Mesendoderm (in vitro differentiated cells): ENCODE data around the gene SQSTM1.
A peak's percentile ranks its signal among the peaks of the same experiment; 100 is the strongest.

ENCODE experiments used
- DNase-seq: peaks from one replicate; pipeline ENCODE4 v3.0.0; 2013
- H2AK5ac ChIP-seq: 2 replicates; pipeline ENCODE4 v1.6.1; 2013; ENCODE audit warnings: low read length, inconsistent platforms
- H2BK120ac ChIP-seq: 2 replicates; pipeline ENCODE4 v1.6.1; 2013; ENCODE audit warnings: low read depth, mild to moderate bottlenecking, low read length, moderate library complexity, mixed read lengths
- H2BK15ac ChIP-seq: replicated peaks from 2 replicates; pipeline ENCODE4 v1.6.1; 2013; ENCODE audit warnings: low read depth, mild to moderate bottlenecking, moderate library complexity
- H2BK5ac ChIP-seq: 2 replicates; pipeline ENCODE4 v1.6.1; 2013; ENCODE audit warnings: low read length, inconsistent platforms
- H3K18ac ChIP-seq: 2 replicates; pipeline ENCODE4 v1.6.1; 2013; ENCODE audit warnings: mild to moderate bottlenecking, low read length, mixed read lengths
- H3K23ac ChIP-seq: one replicate; pipeline ENCODE4 v1.6.1; 2013; ENCODE audit warnings: low read length
- H3K27ac ChIP-seq: 2 replicates; pipeline ENCODE4 v1.5.1; 2013; ENCODE audit warnings: low read depth, mild to moderate bottlenecking, inconsistent platforms, low read length, moderate library complexity
- H3K27me3 ChIP-seq: 2 replicates; pipeline ENCODE4 v1.6.1; 2013; ENCODE audit warnings: low read length, control low read depth, mild to moderate bottlenecking, inconsistent platforms; ENCODE audit not compliant: insufficient read depth, poor library complexity
- H3K36me3 ChIP-seq: 2 replicates; pipeline ENCODE4 v1.6.1; 2013; ENCODE audit warnings: low read length, inconsistent platforms; ENCODE audit not compliant: control insufficient read depth, insufficient read depth
- H3K4ac ChIP-seq: one replicate; pipeline ENCODE4 v1.6.1; 2013; ENCODE audit warnings: low read depth, mild to moderate bottlenecking, low read length, moderate library complexity
- H3K4me1 ChIP-seq: 2 replicates; pipeline ENCODE4 v1.6.1; 2013; ENCODE audit warnings: low read depth, low read length, inconsistent platforms; ENCODE audit not compliant: control insufficient read depth
- H3K4me2 ChIP-seq: 2 replicates; pipeline ENCODE4 v1.6.1; 2013; ENCODE audit warnings: low read length
- H3K4me3 ChIP-seq: 2 replicates; pipeline ENCODE4 v1.5.1; 2013; ENCODE audit warnings: mild to moderate bottlenecking, low read length
- H3K56ac ChIP-seq: one replicate; pipeline ENCODE4 v1.6.1; 2013; ENCODE audit warnings: low read length
- H3K79me1 ChIP-seq: 2 replicates; pipeline ENCODE4 v1.6.1; 2013; ENCODE audit warnings: low read length, inconsistent platforms
- H3K79me2 ChIP-seq: 2 replicates; pipeline ENCODE4 v1.6.1; 2013; ENCODE audit warnings: mild to moderate bottlenecking, low read length; ENCODE audit not compliant: control insufficient read depth, insufficient read depth
- H3K9ac ChIP-seq: 2 replicates; pipeline ENCODE4 v1.6.1; 2013; ENCODE audit warnings: low read length, inconsistent platforms
- H4K5ac ChIP-seq: one replicate; pipeline ENCODE4 v1.6.1; 2013; ENCODE audit warnings: low read length
- H4K8ac ChIP-seq: one replicate; pipeline ENCODE4 v1.6.1; 2013; ENCODE audit warnings: low read depth, mild to moderate bottlenecking, control low read depth, low read length, moderate library complexity
- WGBS: extraction: QIAGEN DNeasy Blood & Tissue Kit; methylation state at CpG from one replicate; pipeline ENCODE4 v1.1.7; 2013; ENCODE audit warnings: low lambda C conversion rate, missing lambda C conversion rate; ENCODE audit not compliant: insufficient coverage; ENCODE audit errors: extremely low coverage; 5-methylcytosine and 5-hydroxymethylcytosine counted together

The SQSTM1 gene

GRCh38 chr5:179802207-179802883 is 18.4 kb upstream of the SQSTM1 start:
- no peak overlapping the region for H3K27ac ChIP-seq
- no peak overlapping the region for H3K23ac ChIP-seq
- H3K4ac ChIP-seq: no peak overlapping the region
- H3K4me2 ChIP-seq: no peak overlapping the region
- peaks cover 4% of the 10 kb centered on the region for H3K4me1 ChIP-seq
- H4K8ac ChIP-seq: no peak overlapping the region
- no CpG with 5 or more reads among the region's 19 CpGs for WGBS
- peaks cover 6% of the 10 kb centered on the region for H3K79me2 ChIP-seq
- peaks cover 5% of the 10 kb centered on the region for H3K79me1 ChIP-seq
- no peak overlapping the region for H2BK5ac ChIP-seq
- DNase-seq: no peak
- no peak overlapping the region for H3K9ac ChIP-seq
- no peak overlapping the region for H2BK15ac ChIP-seq
- no peak overlapping the region for H3K18ac ChIP-seq
- H3K56ac ChIP-seq: no peak overlapping the region
- H3K27me3 ChIP-seq: no peaks in the 10 kb centered on the region
- H2BK120ac ChIP-seq: no peak overlapping the region
- no peak overlapping the region for H3K4me3 ChIP-seq
- peaks cover 3% of the 10 kb centered on the region for H3K36me3 ChIP-seq
- no peak overlapping the region for H2AK5ac ChIP-seq
- no peak overlapping the region for H4K5ac ChIP-seq

- no CpG with 5 or more reads among the region's 11 CpGs for WGBS
- H4K8ac ChIP-seq: no peak overlapping the region
- no peak overlapping the region for H3K27ac ChIP-seq
- H4K5ac ChIP-seq: no peak overlapping the region
- no peak overlapping the region for H3K18ac ChIP-seq
- H3K4ac ChIP-seq: no peak overlapping the region
- peaks cover 5% of the 10 kb centered on the region for H3K79me1 ChIP-seq
- no peak overlapping the region for H2BK5ac ChIP-seq
- H3K4me1 ChIP-seq: peaks cover 4% of the 10 kb centered on the region
- H3K23ac ChIP-seq: peak overlapping the region; percentile 45
- no peak for DNase-seq
- peaks cover 6% of the 10 kb centered on the region for H3K79me2 ChIP-seq
- no peak overlapping the region for H2AK5ac ChIP-seq
- no peak overlapping the region for H3K4me2 ChIP-seq
- H2BK15ac ChIP-seq: no peak overlapping the region
- no peak overlapping the region for H3K4me3 ChIP-seq
- peaks cover 3% of the 10 kb centered on the region for H3K36me3 ChIP-seq
- H3K27me3 ChIP-seq: no peaks in the 10 kb centered on the region
- no peak overlapping the region for H3K9ac ChIP-seq
- H2BK120ac ChIP-seq: no peak overlapping the region
- H3K56ac ChIP-seq: peak overlapping the region; percentile 25
These were observed 17.6 kb upstream of the SQSTM1 start for GRCh38 chr5:179802950-179803562.

- H3K4me3 ChIP-seq: no peak overlapping the region
- no peak overlapping the region for H2BK120ac ChIP-seq
- peaks cover 6% of the 10 kb centered on the region for H3K79me2 ChIP-seq
- H4K8ac ChIP-seq: no peak overlapping the region
- no peak overlapping the region for H2AK5ac ChIP-seq
- no peak overlapping the region for H3K27ac ChIP-seq
- H3K36me3 ChIP-seq: peaks cover 3% of the 10 kb centered on the region
- no peak overlapping the region for H3K4ac ChIP-seq
- no peak overlapping the region for H3K9ac ChIP-seq
- no peak overlapping the region for H4K5ac ChIP-seq
- no peak overlapping the region for H3K4me2 ChIP-seq
- no peak for DNase-seq
- peak overlapping the region; percentile 42 for H3K56ac ChIP-seq
- peak overlapping the region; percentile 45 for H3K23ac ChIP-seq
- H2BK15ac ChIP-seq: no peak overlapping the region
- no CpG with 5 or more reads among the region's 18 CpGs for WGBS
- peaks cover 5% of the 10 kb centered on the region for H3K79me1 ChIP-seq
- H3K27me3 ChIP-seq: no peaks in the 10 kb centered on the region
- H3K18ac ChIP-seq: no peak overlapping the region
- H3K4me1 ChIP-seq: peaks cover 4% of the 10 kb centered on the region
- H2BK5ac ChIP-seq: no peak overlapping the region
These were observed 16.8 kb upstream of the SQSTM1 start for GRCh38 chr5:179803651-179804554.

- Histone ChIP-seq H3K56ac (no peak overlapping the region), H3K36me3 (peaks cover 2% of the 10 kb centered on the region), H3K79me2 (peaks cover 6% of the 10 kb centered on the region), H3K9ac (no peak overlapping the region), H4K5ac (no peak overlapping the region), H3K18ac (no peak overlapping the region), H3K79me1 (peaks cover 5% of the 10 kb centered on the region), H3K4me3 (no peak overlapping the region), H3K23ac (no peak overlapping the region), H3K4ac (no peak overlapping the region), H2BK120ac (no peak overlapping the region), H3K27ac (no peak overlapping the region), H3K4me2 (no peak overlapping the region), H2BK15ac (no peak overlapping the region), H2BK5ac (no peak overlapping the region), H3K4me1 (peaks cover 4% of the 10 kb centered on the region), H2AK5ac (no peak overlapping the region), H3K27me3 (no peaks in the 10 kb centered on the region), H4K8ac (no peak overlapping the region)
- no CpG with 5 or more reads among the region's 8 CpGs for WGBS
- no peak for DNase-seq
These were observed 16.2 kb upstream of the SQSTM1 start for GRCh38 chr5:179804555-179804947.

GRCh38 chr5:179805070-179805528 is 15.6 kb upstream of the SQSTM1 start:
- H3K4me2 ChIP-seq: peak overlapping the region; percentile 81
- H3K4me3 ChIP-seq: no peak overlapping the region
- H2BK120ac ChIP-seq: no peak overlapping the region
- H2BK5ac ChIP-seq: no peak overlapping the region
- H3K79me2 ChIP-seq: peaks cover 6% of the 10 kb centered on the region
- H3K27me3 ChIP-seq: no peaks in the 10 kb centered on the region
- H4K5ac ChIP-seq: no peak overlapping the region
- no peak overlapping the region for H3K27ac ChIP-seq
- no peaks in the 10 kb centered on the region for H3K36me3 ChIP-seq
- no peak overlapping the region for H2BK15ac ChIP-seq
- no peak overlapping the region for H2AK5ac ChIP-seq
- peaks cover 4% of the 10 kb centered on the region for H3K4me1 ChIP-seq
- peaks cover 5% of the 10 kb centered on the region for H3K79me1 ChIP-seq
- peak overlapping the region; percentile 11 for H3K23ac ChIP-seq
- no peak overlapping the region for H3K4ac ChIP-seq
- H3K18ac ChIP-seq: no peak overlapping the region
- WGBS: no CpG with 5 or more reads among the region's 9 CpGs
- peak overlapping the region; percentile 97 for H3K56ac ChIP-seq
- peak overlapping the region; percentile 96 for H3K9ac ChIP-seq
- no peak overlapping the region for H4K8ac ChIP-seq
- no peak for DNase-seq
